ENCODE results near the gene USP37. TPM values are rescaled to one million over a fixed set of nuclear protein-coding genes. Genes with fewer than 3 reads are reported as not detected.

Gene USP37
- polyA plus RNA-seq, 1 of the 3 experiments (the other 2 are of a cell fraction), result 0.95 TPM

DNA sequence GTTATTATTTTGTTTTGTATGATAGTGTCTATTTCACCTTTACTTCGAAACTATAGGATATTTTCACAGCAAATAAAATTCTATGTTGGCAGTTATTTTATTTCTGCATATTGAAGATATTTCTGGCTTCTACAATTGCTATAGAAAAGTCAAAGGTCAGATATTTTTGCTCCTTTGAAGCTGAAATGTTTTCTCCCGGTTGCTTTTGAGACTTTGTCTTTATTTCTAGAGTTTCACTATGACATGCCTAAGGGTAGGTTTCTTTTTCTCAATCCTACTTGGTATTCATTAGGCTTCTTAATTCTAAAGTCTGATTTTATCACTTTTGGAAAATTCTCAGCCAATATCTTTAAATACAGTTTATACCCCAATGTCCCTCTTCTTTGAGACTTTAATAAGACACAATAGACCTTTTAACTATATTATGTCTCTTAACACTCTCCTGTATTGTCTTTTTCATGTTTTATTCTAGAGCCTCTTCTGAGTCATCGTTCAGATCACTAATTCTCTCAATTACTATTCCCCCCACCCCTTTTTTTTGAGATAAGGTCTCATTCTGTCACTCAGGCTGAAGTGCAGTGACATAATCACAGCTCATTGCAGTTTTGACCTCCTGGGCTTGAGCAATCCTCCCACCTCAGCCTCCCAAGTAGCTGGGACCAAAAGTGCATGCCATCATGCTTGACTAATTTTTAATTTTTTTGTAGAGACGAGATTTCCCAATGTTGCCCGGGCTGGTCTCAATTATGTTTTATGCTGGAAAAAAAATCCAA, 50.5 kb downstream of the USP37 start:
- 88% methylated on average over 5 of the region's 5 CpGs for WGBS (ENCODE audit: low lambda C conversion rate)
- Histone ChIP-seq H3K9me3 (no peaks in the 10 kb centered on the region), H3K79me2 (ENCODE audit: insufficient read depth) (peaks cover 17% of the 10 kb centered on the region; the same call in 1 of the 2 replicates), H3K9me2 (no peaks in the 10 kb centered on the region), H3K9ac (no peak overlapping the region), H3K4me3 (ENCODE audit: low read depth in 2 of 2, low read length in 1 of 2) (no peak overlapping the region), H3K36me3 (replicated peaks in 1 of 2; ENCODE audit: control insufficient read depth in 1 of 2, insufficient read depth in 2 of 2, low read length in 1 of 2) (peaks cover 0 to 11% of the 10 kb centered on the region in 2 experiments), H3K4me1 (ENCODE audit: control insufficient read depth in 1 of 2, insufficient read depth in 2 of 2, low read depth in 1 of 2, low read length in 1 of 2) (no peaks in the 10 kb centered on the region), H4K20me1 (ENCODE audit: insufficient read depth) (no peaks in the 10 kb centered on the region), H3K4me2 (no peak overlapping the region), H3K27ac (ENCODE audit: low read depth in 2 of 2, low read length in 1 of 2) (no peak overlapping the region), H3K27me3 (ENCODE audit: insufficient read depth) (no peaks in the 10 kb centered on the region), H3F3A (replicated peaks; ENCODE audit: insufficient read depth) (peaks cover 9% of the 10 kb centered on the region), H2AFZ (ENCODE audit: low read depth) (no peak overlapping the region)
- TF ChIP-seq, protein P1, sequence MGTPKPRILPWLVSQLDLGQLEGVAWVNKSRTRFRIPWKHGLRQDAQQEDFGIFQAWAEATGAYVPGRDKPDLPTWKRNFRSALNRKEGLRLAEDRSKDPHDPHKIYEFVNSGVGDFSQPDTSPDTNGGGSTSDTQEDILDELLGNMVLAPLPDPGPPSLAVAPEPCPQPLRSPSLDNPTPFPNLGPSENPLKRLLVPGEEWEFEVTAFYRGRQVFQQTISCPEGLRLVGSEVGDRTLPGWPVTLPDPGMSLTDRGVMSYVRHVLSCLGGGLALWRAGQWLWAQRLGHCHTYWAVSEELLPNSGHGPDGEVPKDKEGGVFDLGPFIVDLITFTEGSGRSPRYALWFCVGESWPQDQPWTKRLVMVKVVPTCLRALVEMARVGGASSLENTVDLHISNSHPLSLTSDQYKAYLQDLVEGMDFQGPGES (IDR thresholded peaks at IDR 0.05; ENCODE audit: low read depth, low read length), result no peak
- TF ChIP-seq, protein P2, sequence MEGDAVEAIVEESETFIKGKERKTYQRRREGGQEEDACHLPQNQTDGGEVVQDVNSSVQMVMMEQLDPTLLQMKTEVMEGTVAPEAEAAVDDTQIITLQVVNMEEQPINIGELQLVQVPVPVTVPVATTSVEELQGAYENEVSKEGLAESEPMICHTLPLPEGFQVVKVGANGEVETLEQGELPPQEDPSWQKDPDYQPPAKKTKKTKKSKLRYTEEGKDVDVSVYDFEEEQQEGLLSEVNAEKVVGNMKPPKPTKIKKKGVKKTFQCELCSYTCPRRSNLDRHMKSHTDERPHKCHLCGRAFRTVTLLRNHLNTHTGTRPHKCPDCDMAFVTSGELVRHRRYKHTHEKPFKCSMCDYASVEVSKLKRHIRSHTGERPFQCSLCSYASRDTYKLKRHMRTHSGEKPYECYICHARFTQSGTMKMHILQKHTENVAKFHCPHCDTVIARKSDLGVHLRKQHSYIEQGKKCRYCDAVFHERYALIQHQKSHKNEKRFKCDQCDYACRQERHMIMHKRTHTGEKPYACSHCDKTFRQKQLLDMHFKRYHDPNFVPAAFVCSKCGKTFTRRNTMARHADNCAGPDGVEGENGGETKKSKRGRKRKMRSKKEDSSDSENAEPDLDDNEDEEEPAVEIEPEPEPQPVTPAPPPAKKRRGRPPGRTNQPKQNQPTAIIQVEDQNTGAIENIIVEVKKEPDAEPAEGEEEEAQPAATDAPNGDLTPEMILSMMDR (IDR thresholded peaks at IDR 0.05), result no peak
- TF ChIP-seq NRF1 (IDR thresholded peaks at IDR 0.05; ENCODE audit: low read depth, low read length), result no peak
- TF ChIP-seq GABPA (IDR thresholded peaks at IDR 0.05; ENCODE audit: low read depth), result no peak
- no peak for TF ChIP-seq GATA2 (CRISPR knock-in tag; IDR thresholded peaks at IDR 0.05)
- no peak for TF ChIP-seq MEF2A (IDR thresholded peaks at IDR 0.05; ENCODE audit: borderline replicate concordance, low read depth)
- TF ChIP-seq, protein P3, sequence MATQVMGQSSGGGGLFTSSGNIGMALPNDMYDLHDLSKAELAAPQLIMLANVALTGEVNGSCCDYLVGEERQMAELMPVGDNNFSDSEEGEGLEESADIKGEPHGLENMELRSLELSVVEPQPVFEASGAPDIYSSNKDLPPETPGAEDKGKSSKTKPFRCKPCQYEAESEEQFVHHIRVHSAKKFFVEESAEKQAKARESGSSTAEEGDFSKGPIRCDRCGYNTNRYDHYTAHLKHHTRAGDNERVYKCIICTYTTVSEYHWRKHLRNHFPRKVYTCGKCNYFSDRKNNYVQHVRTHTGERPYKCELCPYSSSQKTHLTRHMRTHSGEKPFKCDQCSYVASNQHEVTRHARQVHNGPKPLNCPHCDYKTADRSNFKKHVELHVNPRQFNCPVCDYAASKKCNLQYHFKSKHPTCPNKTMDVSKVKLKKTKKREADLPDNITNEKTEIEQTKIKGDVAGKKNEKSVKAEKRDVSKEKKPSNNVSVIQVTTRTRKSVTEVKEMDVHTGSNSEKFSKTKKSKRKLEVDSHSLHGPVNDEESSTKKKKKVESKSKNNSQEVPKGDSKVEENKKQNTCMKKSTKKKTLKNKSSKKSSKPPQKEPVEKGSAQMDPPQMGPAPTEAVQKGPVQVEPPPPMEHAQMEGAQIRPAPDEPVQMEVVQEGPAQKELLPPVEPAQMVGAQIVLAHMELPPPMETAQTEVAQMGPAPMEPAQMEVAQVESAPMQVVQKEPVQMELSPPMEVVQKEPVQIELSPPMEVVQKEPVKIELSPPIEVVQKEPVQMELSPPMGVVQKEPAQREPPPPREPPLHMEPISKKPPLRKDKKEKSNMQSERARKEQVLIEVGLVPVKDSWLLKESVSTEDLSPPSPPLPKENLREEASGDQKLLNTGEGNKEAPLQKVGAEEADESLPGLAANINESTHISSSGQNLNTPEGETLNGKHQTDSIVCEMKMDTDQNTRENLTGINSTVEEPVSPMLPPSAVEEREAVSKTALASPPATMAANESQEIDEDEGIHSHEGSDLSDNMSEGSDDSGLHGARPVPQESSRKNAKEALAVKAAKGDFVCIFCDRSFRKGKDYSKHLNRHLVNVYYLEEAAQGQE (IDR thresholded peaks at IDR 0.05; ENCODE audit: low read depth, low read length), result no peak
- TF ChIP-seq, protein P4, sequence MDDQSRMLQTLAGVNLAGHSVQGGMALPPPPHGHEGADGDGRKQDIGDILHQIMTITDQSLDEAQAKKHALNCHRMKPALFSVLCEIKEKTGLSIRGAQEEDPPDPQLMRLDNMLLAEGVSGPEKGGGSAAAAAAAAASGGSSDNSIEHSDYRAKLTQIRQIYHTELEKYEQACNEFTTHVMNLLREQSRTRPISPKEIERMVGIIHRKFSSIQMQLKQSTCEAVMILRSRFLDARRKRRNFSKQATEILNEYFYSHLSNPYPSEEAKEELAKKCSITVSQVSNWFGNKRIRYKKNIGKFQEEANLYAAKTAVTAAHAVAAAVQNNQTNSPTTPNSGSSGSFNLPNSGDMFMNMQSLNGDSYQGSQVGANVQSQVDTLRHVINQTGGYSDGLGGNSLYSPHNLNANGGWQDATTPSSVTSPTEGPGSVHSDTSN (IDR thresholded peaks at IDR 0.05), result no peak
- TF ChIP-seq, protein P5, sequence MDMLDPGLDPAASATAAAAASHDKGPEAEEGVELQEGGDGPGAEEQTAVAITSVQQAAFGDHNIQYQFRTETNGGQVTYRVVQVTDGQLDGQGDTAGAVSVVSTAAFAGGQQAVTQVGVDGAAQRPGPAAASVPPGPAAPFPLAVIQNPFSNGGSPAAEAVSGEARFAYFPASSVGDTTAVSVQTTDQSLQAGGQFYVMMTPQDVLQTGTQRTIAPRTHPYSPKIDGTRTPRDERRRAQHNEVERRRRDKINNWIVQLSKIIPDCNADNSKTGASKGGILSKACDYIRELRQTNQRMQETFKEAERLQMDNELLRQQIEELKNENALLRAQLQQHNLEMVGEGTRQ (IDR thresholded peaks at IDR 0.05; ENCODE audit: borderline replicate concordance, low read depth, low read length), result no peak
- TF ChIP-seq, protein P6, sequence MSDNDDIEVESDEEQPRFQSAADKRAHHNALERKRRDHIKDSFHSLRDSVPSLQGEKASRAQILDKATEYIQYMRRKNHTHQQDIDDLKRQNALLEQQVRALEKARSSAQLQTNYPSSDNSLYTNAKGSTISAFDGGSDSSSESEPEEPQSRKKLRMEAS (IDR thresholded peaks at IDR 0.05; ENCODE audit: low read depth), result no peak
- TF ChIP-seq MXI1 (IDR thresholded peaks at IDR 0.05; ENCODE audit: low read depth, low read length), result no peak
- TF ChIP-seq, protein P7, sequence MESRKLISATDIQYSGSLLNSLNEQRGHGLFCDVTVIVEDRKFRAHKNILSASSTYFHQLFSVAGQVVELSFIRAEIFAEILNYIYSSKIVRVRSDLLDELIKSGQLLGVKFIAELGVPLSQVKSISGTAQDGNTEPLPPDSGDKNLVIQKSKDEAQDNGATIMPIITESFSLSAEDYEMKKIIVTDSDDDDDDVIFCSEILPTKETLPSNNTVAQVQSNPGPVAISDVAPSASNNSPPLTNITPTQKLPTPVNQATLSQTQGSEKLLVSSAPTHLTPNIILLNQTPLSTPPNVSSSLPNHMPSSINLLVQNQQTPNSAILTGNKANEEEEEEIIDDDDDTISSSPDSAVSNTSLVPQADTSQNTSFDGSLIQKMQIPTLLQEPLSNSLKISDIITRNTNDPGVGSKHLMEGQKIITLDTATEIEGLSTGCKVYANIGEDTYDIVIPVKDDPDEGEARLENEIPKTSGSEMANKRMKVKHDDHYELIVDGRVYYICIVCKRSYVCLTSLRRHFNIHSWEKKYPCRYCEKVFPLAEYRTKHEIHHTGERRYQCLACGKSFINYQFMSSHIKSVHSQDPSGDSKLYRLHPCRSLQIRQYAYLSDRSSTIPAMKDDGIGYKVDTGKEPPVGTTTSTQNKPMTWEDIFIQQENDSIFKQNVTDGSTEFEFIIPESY (IDR thresholded peaks at IDR 0.05; ENCODE audit: borderline replicate concordance, low read depth), result no peak
- no peak for TF ChIP-seq POLR2AphosphoS5 (IDR thresholded peaks at IDR 0.05; ENCODE audit: low read depth, low read length)
- no peak for TF ChIP-seq SIN3A (IDR thresholded peaks at IDR 0.05; ENCODE audit: borderline replicate concordance, low read depth, low read length)
- TF ChIP-seq TEAD4 (IDR thresholded peaks at IDR 0.05; ENCODE audit: borderline replicate concordance, insufficient read depth), result no peak
- TF ChIP-seq ELF1 (IDR thresholded peaks at IDR 0.05), result no peak
- no peak for TF ChIP-seq RXRA (IDR thresholded peaks at IDR 0.05; ENCODE audit: borderline replicate concordance, low read depth)
- TF ChIP-seq, protein P8, sequence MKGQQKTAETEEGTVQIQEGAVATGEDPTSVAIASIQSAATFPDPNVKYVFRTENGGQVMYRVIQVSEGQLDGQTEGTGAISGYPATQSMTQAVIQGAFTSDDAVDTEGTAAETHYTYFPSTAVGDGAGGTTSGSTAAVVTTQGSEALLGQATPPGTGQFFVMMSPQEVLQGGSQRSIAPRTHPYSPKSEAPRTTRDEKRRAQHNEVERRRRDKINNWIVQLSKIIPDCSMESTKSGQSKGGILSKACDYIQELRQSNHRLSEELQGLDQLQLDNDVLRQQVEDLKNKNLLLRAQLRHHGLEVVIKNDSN (IDR thresholded peaks at IDR 0.05; ENCODE audit: borderline replicate concordance, low read depth), result no peak
- no peak for TF ChIP-seq TCF12 (IDR thresholded peaks at IDR 0.05)
- no peak for TF ChIP-seq TAF1 (IDR thresholded peaks at IDR 0.05; ENCODE audit: borderline replicate concordance, low read depth, low read length)
- DNase-seq, result no peak
- ChIA-PET POLR2A (no interaction called here), CTCF (interaction anchor here (0.6 to 1.1 kb wide), 5 partner anchors 12 to 195 kb away, joined by 3 to 4 read pairs (median 3); no protein-coding TSS in a partner anchor)
